ENCODE data around the gene GPR183. TPM values are rescaled to one million over a fixed set of nuclear protein-coding genes. Genes with fewer than 3 reads are reported as not detected.

GPR183 gene
- total and polyA plus RNA-seq, 10 of the 15 experiments (the other 5 are each of a cell fraction or from before 2014, with no cell fraction given) = 134 to 669 (median 225) TPM

GRCh38 chr13:99301056-99301838, 6.0 kb downstream of the GPR183 start (continued):
- TF ChIP-seq HDAC6 (IDR thresholded peaks at IDR 0.05; ENCODE audit: unreplicated experiment) = no peak
- no peak for TF ChIP-seq MTA2 (IDR thresholded peaks at IDR 0.05; ENCODE audit: low read depth)
- peak; percentile 39; the same call in 1 of the 2 replicates for TF ChIP-seq MTA3 (IDR thresholded peaks at IDR 0.05; ENCODE audit: borderline replicate concordance, low read length)
- TF ChIP-seq, protein P1, sequence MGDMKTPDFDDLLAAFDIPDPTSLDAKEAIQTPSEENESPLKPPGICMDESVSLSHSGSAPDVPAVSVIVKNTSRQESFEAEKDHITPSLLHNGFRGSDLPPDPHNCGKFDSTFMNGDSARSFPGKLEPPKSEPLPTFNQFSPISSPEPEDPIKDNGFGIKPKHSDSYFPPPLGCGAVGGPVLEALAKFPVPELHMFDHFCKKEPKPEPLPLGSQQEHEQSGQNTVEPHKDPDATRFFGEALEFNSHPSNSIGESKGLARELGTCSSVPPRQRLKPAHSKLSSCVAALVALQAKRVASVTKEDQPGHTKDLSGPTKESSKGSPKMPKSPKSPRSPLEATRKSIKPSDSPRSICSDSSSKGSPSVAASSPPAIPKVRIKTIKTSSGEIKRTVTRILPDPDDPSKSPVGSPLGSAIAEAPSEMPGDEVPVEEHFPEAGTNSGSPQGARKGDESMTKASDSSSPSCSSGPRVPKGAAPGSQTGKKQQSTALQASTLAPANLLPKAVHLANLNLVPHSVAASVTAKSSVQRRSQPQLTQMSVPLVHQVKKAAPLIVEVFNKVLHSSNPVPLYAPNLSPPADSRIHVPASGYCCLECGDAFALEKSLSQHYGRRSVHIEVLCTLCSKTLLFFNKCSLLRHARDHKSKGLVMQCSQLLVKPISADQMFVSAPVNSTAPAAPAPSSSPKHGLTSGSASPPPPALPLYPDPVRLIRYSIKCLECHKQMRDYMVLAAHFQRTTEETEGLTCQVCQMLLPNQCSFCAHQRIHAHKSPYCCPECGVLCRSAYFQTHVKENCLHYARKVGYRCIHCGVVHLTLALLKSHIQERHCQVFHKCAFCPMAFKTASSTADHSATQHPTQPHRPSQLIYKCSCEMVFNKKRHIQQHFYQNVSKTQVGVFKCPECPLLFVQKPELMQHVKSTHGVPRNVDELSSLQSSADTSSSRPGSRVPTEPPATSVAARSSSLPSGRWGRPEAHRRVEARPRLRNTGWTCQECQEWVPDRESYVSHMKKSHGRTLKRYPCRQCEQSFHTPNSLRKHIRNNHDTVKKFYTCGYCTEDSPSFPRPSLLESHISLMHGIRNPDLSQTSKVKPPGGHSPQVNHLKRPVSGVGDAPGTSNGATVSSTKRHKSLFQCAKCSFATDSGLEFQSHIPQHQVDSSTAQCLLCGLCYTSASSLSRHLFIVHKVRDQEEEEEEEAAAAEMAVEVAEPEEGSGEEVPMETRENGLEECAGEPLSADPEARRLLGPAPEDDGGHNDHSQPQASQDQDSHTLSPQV (IDR thresholded peaks at IDR 0.05) = 0 out of 2 replicates have a peak, but pooled peaks have one; percentile 59
- TF ChIP-seq ZBTB11 (CRISPR knock-in tag; IDR thresholded peaks at IDR 0.05) = peak; percentile 46
- TF ChIP-seq RUNX3 (IDR thresholded peaks at IDR 0.05; ENCODE audit: low read length) = peak; percentile 65

Data from GM12878 (cell line).